ENCODE measurements around the gene RCAN1. TPM values are rescaled to one million over a fixed set of nuclear protein-coding genes. Genes with fewer than 3 reads are reported as not detected.

Gene RCAN1
- total and polyA plus RNA-seq, 2 experiments from 2014 or later = 79.4 to 113 TPM

- Histone ChIP-seq H3K27me3 (no peaks in the 10 kb centered on the region), H3K4me1 (ENCODE audit: insufficient read depth) (no peaks in the 10 kb centered on the region), H3K9me2 (replicated peaks; ENCODE audit: insufficient read depth) (no peaks in the 10 kb centered on the region), H3K4me2 (no peak overlapping the region), H3K27ac (no peak overlapping the region), H3K79me2 (no peaks in the 10 kb centered on the region), H3K36me3 (replicated peaks; ENCODE audit: insufficient read depth, low read depth) (no peaks in the 10 kb centered on the region), H2AFZ (no peak overlapping the region), H3K9me3 (ENCODE audit: low read depth) (no peaks in the 10 kb centered on the region), H3K4me3 (no peak overlapping the region), H4K20me1 (ENCODE audit: insufficient read depth, poor library complexity, severe bottlenecking) (no peaks in the 10 kb centered on the region)
- no peak for DNase-seq (ENCODE audit: low spot score)
- TF ChIP-seq, protein P1, sequence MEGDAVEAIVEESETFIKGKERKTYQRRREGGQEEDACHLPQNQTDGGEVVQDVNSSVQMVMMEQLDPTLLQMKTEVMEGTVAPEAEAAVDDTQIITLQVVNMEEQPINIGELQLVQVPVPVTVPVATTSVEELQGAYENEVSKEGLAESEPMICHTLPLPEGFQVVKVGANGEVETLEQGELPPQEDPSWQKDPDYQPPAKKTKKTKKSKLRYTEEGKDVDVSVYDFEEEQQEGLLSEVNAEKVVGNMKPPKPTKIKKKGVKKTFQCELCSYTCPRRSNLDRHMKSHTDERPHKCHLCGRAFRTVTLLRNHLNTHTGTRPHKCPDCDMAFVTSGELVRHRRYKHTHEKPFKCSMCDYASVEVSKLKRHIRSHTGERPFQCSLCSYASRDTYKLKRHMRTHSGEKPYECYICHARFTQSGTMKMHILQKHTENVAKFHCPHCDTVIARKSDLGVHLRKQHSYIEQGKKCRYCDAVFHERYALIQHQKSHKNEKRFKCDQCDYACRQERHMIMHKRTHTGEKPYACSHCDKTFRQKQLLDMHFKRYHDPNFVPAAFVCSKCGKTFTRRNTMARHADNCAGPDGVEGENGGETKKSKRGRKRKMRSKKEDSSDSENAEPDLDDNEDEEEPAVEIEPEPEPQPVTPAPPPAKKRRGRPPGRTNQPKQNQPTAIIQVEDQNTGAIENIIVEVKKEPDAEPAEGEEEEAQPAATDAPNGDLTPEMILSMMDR (IDR thresholded peaks at IDR 0.05; ENCODE audit: poor library complexity) = no peak
- TF ChIP-seq EZH2 (IDR thresholded peaks at IDR 0.05; ENCODE audit: borderline replicate concordance) (no peak), EZH2phosphoT487 (IDR thresholded peaks at IDR 0.05; ENCODE audit: low read depth, severe bottlenecking, unreplicated experiment) (no peak)
- 72% methylated on average over 5 of the region's 5 CpGs for WGBS (ENCODE audit: low lambda C conversion rate, missing lambda C conversion rate)
Observed at GRCh38 chr21:34576041-34576511, 38.8 kb downstream of the RCAN1 start.

- H3K27me3 ChIP-seq = no peaks in the 10 kb centered on the region
- no peak overlapping the region for H2AFZ ChIP-seq
- DNase-seq (ENCODE audit: low spot score) = no peak
- no peaks in the 10 kb centered on the region for H3K36me3 ChIP-seq (replicated peaks; ENCODE audit: insufficient read depth, low read depth)
- no peaks in the 10 kb centered on the region for H3K9me2 ChIP-seq (replicated peaks; ENCODE audit: insufficient read depth)
- no peak for TF ChIP-seq EZH2phosphoT487 (IDR thresholded peaks at IDR 0.05; ENCODE audit: low read depth, severe bottlenecking, unreplicated experiment)
- TF ChIP-seq, protein P1 (IDR thresholded peaks at IDR 0.05; ENCODE audit: poor library complexity) = no peak
- no peak for TF ChIP-seq EZH2 (IDR thresholded peaks at IDR 0.05; ENCODE audit: borderline replicate concordance)
- no peaks in the 10 kb centered on the region for H4K20me1 ChIP-seq (ENCODE audit: insufficient read depth, poor library complexity, severe bottlenecking)
- no peaks in the 10 kb centered on the region for H3K79me2 ChIP-seq
- no peak overlapping the region for H3K4me3 ChIP-seq
- H3K4me1 ChIP-seq (ENCODE audit: insufficient read depth) = no peaks in the 10 kb centered on the region
- no peak overlapping the region for H3K27ac ChIP-seq
- WGBS (ENCODE audit: low lambda C conversion rate, missing lambda C conversion rate) = 94% methylated on average over 24 of the region's 24 CpGs
- H3K9me3 ChIP-seq (ENCODE audit: low read depth) = no peaks in the 10 kb centered on the region
- H3K4me2 ChIP-seq = no peak overlapping the region
Observed at GRCh38 chr21:34574601-34575529, 40.0 kb downstream of the RCAN1 start.

GRCh38 chr21:34571994-34572393 lies 42.9 kb downstream of the RCAN1 start:
- Histone ChIP-seq H3K9me3 (ENCODE audit: low read depth) (no peaks in the 10 kb centered on the region), H3K4me1 (ENCODE audit: insufficient read depth) (no peaks in the 10 kb centered on the region), H3K79me2 (no peaks in the 10 kb centered on the region), H3K27me3 (no peaks in the 10 kb centered on the region), H2AFZ (no peak overlapping the region), H3K4me3 (no peak overlapping the region), H4K20me1 (ENCODE audit: insufficient read depth, poor library complexity, severe bottlenecking) (no peaks in the 10 kb centered on the region), H3K4me2 (no peak overlapping the region), H3K9me2 (replicated peaks; ENCODE audit: insufficient read depth) (no peaks in the 10 kb centered on the region), H3K36me3 (replicated peaks; ENCODE audit: insufficient read depth, low read depth) (no peaks in the 10 kb centered on the region), H3K27ac (no peak overlapping the region)
- 83% methylated on average over 7 of the region's 7 CpGs for WGBS (ENCODE audit: low lambda C conversion rate, missing lambda C conversion rate)
- no peak for DNase-seq (ENCODE audit: low spot score)
- TF ChIP-seq EZH2phosphoT487 (IDR thresholded peaks at IDR 0.05; ENCODE audit: low read depth, severe bottlenecking, unreplicated experiment) = no peak
- TF ChIP-seq, protein P1 (IDR thresholded peaks at IDR 0.05; ENCODE audit: poor library complexity) = no peak
- no peak for TF ChIP-seq EZH2 (IDR thresholded peaks at IDR 0.05; ENCODE audit: borderline replicate concordance)
